Gastrocnemius medialis (tissue), 4 donors: ENCODE data around the gene BASP1.

Source experiments
- POLR2A ChIP-seq, 2 donors: fragments of 450-650 bp; IDR thresholded peaks; one replicate each; pipeline ENCODE4 v1.6.1; 2017; ENCODE audit warnings: antibody characterized with exemption in 2 of 2, mild to moderate bottlenecking in 2 of 2, moderate library complexity in 2 of 2
- TF ChIP-seq, protein P1 (sequence below), 5 experiments: fragments of 450-650 bp in 3 of 5; fragments of 200-600 bp in 2 of 5; sonication (generic) in 2 of 5; IDR thresholded peaks in 4 of 5; conservative IDR thresholded peaks in 1 of 5; 1 replicate in 4 of 5; 2 replicates in 1 of 5; pipeline ENCODE4 v1.5.1; 2016 to 2019; ENCODE audit warnings: antibody characterized with exemption in 5 of 5, mild to moderate bottlenecking in 3 of 5, moderate library complexity in 3 of 5

DNA sequence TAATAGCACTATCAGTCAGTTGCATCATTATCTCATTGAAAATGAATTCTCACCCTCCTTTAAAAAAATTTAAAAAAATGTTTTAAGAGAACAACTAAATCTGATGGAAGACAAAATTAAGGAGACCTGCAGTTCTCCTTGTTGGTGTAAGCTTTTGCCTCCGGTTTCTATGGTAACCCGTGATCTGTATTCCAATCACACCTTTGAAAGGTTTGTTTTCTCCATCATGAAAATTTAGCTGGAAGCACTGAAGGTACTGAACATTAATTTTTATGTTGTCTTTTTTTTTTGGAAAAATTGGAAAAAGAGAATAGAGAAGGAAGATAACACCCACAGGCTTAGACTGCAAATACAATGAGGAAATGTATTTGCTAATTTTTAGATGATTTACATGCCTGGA, 2.5 kb upstream of the BASP1 start:
- TF ChIP-seq, protein P1, sequence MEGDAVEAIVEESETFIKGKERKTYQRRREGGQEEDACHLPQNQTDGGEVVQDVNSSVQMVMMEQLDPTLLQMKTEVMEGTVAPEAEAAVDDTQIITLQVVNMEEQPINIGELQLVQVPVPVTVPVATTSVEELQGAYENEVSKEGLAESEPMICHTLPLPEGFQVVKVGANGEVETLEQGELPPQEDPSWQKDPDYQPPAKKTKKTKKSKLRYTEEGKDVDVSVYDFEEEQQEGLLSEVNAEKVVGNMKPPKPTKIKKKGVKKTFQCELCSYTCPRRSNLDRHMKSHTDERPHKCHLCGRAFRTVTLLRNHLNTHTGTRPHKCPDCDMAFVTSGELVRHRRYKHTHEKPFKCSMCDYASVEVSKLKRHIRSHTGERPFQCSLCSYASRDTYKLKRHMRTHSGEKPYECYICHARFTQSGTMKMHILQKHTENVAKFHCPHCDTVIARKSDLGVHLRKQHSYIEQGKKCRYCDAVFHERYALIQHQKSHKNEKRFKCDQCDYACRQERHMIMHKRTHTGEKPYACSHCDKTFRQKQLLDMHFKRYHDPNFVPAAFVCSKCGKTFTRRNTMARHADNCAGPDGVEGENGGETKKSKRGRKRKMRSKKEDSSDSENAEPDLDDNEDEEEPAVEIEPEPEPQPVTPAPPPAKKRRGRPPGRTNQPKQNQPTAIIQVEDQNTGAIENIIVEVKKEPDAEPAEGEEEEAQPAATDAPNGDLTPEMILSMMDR (IDR thresholded peaks at IDR 0.05 in 4 of 5, conservative IDR thresholded peaks at IDR 0.05 in 1 of 5) = no peak
- TF ChIP-seq POLR2A (IDR thresholded peaks at IDR 0.05) = no peak
